B cell (primary cell): ENCODE data around the gene TBX4.

Source experiments
- EZH2 ChIP-seq: IDR thresholded peaks from 2 replicates; pipeline ENCODE4 v1.6.1; 2012; ENCODE audit warnings: borderline replicate concordance, low read depth, mild to moderate bottlenecking, moderate library complexity, low read length; ENCODE audit not compliant: insufficient read depth, poor library complexity, severe bottlenecking
- TF ChIP-seq, protein P1 (sequence below): fragments of 200-600 bp; IDR thresholded peaks from one replicate; pipeline ENCODE4 v1.8.0; 2022; ENCODE audit warnings: antibody characterized with exemption, mild to moderate bottlenecking

DNA sequence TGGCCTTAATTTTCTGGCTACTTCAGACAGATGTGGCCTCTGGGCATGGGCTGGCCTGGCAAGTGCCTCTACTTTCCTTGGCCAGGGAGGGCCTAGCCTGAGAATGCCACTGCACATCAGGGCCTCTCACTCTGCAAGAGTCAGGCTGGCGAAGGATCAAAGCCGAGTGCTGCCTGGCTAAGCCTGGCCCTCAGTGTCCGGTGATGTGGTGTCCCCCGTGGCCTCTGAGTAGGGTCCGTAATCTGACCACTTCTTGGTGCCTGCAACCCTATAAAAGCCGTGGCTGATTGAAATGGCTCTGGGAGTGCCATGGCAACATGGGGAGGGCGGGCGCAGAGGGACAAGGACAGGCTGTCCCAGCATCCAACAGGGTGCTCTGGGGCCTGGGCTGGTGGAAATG lies 30.2 kb downstream of the TBX4 start:
- TF ChIP-seq, protein P1, sequence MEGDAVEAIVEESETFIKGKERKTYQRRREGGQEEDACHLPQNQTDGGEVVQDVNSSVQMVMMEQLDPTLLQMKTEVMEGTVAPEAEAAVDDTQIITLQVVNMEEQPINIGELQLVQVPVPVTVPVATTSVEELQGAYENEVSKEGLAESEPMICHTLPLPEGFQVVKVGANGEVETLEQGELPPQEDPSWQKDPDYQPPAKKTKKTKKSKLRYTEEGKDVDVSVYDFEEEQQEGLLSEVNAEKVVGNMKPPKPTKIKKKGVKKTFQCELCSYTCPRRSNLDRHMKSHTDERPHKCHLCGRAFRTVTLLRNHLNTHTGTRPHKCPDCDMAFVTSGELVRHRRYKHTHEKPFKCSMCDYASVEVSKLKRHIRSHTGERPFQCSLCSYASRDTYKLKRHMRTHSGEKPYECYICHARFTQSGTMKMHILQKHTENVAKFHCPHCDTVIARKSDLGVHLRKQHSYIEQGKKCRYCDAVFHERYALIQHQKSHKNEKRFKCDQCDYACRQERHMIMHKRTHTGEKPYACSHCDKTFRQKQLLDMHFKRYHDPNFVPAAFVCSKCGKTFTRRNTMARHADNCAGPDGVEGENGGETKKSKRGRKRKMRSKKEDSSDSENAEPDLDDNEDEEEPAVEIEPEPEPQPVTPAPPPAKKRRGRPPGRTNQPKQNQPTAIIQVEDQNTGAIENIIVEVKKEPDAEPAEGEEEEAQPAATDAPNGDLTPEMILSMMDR, result no peak
- TF ChIP-seq EZH2, result no peak
